Kidney (tissue), 14 donors: ENCODE measurements around the gene GDPD4. TPM values are rescaled to one million over a fixed set of nuclear protein-coding genes. Genes with fewer than 3 reads are reported as not detected.

Experiments
- DNase-seq, 5 donors: peaks; one replicate each; pipeline ENCODE4 v3.0.0-alpha.2; 2013 to 2020
- FAIRE-seq: peaks from 2 replicates; lab custom pipeline; 2012; peaks lifted over from hg19 to GRCh38; lab: Jason Lieb, UNC
- H3K27ac ChIP-seq, 2 donors: one replicate each; pipeline ENCODE4 v1.7.0; 2013; ENCODE audit warnings: low read depth in 2 of 2, low read length in 2 of 2, inconsistent platforms in 1 of 2
- H3K27me3 ChIP-seq: one replicate; pipeline ENCODE4 v1.7.1; 2013; ENCODE audit warnings: low read length, inconsistent platforms; ENCODE audit not compliant: control insufficient read depth, insufficient read depth
- H3K36me3 ChIP-seq, 3 donors: one replicate each; pipeline versions ENCODE4 v1.7.0 to v1.7.1; 2013; ENCODE audit warnings: low read length in 3 of 3, control low read depth in 1 of 3, inconsistent platforms in 1 of 3; ENCODE audit not compliant: insufficient read depth in 3 of 3, control insufficient read depth in 2 of 3
- H3K4me1 ChIP-seq, 3 donors: one replicate each; pipeline versions ENCODE4 v1.7.0 to v1.7.1; 2013; ENCODE audit warnings: low read length in 3 of 3, inconsistent platforms in 1 of 3, low read depth in 1 of 3; ENCODE audit not compliant: control insufficient read depth in 2 of 3, insufficient read depth in 2 of 3
- H3K4me3 ChIP-seq, 3 donors: one replicate each; pipeline versions ENCODE4 v1.7.0 to v1.8.1; 2013; ENCODE audit warnings: low read length in 3 of 3, control low read depth in 1 of 3, inconsistent platforms in 1 of 3
- H3K9ac ChIP-seq, 3 donors: one replicate each; pipeline versions ENCODE4 v1.7.0 to v1.7.1; 2013; ENCODE audit warnings: low read length in 3 of 3, control low read depth in 1 of 3, inconsistent platforms in 1 of 3
- H3K9me3 ChIP-seq, 3 donors: one replicate each; pipeline versions ENCODE4 v1.7.0 to v1.7.1; 2013; ENCODE audit warnings: low read length in 3 of 3, control low read depth in 1 of 3, inconsistent platforms in 1 of 3; ENCODE audit not compliant: control insufficient read depth in 2 of 3, insufficient read depth in 1 of 3
- intact Hi-C: fragments of 100-400 bp; cut with DNase I; formaldehyde crosslinking; loops from one replicate; pipeline ENCODE4 v1.11.1; 2022
- polyA plus RNA-seq: library from polyadenylated mRNA; stranded (reverse); fragments of 350-450 nt; fragmentation: Illumina TruSeq; extraction: RNeasy Lipid Tissue Mini Kit (QIAGEN cat#74804); gene quantifications from one replicate; pipeline ENCODE4 v1.2.3, GENCODE V29; 2014; ENCODE audit warnings: low read depth, low replicate concordance; ENCODE audit not compliant: insufficient read depth
- total RNA-seq: library from RNA; stranded (reverse); fragmentation: NEBNext Ultra II Directional; extraction: Animal tissue kit (Norgen Biotek cat#: 25700); gene quantifications from one replicate; pipeline ENCODE4 v1.2.1, GENCODE V29; 2021
- TF ChIP-seq, protein P1 (sequence below): IDR thresholded peaks from 3 replicates; pipeline ENCODE4 v1.5.1; 2012; ENCODE audit warnings: mild to moderate bottlenecking, moderate library complexity, borderline replicate concordance; ENCODE audit not compliant: insufficient read depth; ENCODE audit errors: extremely low read depth
- donor health status: control.
- donor health status: control.
- donor health status: control.
- donor health status: control.
- donor health status: control.
- donor health status: DM: yes; HTN: yes; CAD: no.
- donor health status: Normal renal cell carcinoma (clear cell type).

The GDPD4 gene
- total and polyA plus RNA-seq, 2 donors from 2014 or later: not detected

DNA sequence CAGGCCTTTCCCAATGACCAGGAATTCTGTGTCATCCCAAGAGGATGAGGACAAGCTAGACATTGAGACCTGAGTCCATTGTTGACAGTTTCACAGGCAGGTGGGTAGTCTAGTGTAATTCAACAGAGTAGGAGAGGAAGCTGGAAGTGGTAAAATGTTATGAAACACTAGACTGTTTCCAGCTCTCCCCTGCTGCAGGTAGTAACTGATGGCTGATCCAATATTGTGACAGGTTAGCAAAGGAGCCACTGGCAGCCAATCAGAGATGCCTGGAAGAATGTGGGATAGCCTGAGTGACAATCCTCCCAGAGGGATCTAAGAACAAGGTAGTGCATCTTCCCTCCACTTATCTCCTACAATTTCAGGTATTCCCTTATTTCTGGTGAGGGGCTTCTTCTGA lies 10.6 kb upstream of the GDPD4 start:
- intact Hi-C loops: no loop called here
- Histone ChIP-seq H3K9me3 (no peaks in the 10 kb centered on the region), H3K9ac (no peak overlapping the region), H3K4me3 (no peak overlapping the region), H3K4me1 (peaks cover 0 to 3% (median 2%) of the 10 kb centered on the region in 3 donors), H3K36me3 (no peaks in the 10 kb centered on the region), H3K27ac (no peak overlapping the region), H3K27me3 (no peaks in the 10 kb centered on the region)
- TF ChIP-seq, protein P1, sequence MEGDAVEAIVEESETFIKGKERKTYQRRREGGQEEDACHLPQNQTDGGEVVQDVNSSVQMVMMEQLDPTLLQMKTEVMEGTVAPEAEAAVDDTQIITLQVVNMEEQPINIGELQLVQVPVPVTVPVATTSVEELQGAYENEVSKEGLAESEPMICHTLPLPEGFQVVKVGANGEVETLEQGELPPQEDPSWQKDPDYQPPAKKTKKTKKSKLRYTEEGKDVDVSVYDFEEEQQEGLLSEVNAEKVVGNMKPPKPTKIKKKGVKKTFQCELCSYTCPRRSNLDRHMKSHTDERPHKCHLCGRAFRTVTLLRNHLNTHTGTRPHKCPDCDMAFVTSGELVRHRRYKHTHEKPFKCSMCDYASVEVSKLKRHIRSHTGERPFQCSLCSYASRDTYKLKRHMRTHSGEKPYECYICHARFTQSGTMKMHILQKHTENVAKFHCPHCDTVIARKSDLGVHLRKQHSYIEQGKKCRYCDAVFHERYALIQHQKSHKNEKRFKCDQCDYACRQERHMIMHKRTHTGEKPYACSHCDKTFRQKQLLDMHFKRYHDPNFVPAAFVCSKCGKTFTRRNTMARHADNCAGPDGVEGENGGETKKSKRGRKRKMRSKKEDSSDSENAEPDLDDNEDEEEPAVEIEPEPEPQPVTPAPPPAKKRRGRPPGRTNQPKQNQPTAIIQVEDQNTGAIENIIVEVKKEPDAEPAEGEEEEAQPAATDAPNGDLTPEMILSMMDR: no peak
- DNase-seq (no peak), FAIRE-seq (no peak)

DNA sequence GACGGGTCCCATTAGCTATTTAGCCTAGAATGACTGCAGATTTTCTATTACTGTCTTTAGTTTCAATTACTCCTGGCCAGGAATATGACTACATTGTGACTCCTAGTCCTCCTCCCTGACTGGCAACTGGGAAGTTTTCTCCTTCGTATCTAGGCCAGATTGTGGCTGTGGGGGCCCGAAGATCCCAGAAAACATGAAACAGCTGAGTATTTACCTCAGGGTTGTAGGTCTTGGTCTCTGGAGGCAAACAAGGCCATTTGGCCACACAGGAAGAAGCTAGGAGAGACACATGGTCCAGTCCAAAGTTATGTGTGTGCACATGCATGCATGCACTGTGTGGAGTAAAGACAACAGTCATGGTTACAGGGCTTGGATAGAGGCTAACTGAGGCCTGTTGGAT lies 10.2 kb upstream of the GDPD4 start:
- Histone ChIP-seq H3K9me3 (no peaks in the 10 kb centered on the region), H3K27me3 (no peaks in the 10 kb centered on the region), H3K36me3 (no peaks in the 10 kb centered on the region), H3K4me1 (peaks cover 0 to 3% (median 0%) of the 10 kb centered on the region in 3 donors), H3K4me3 (no peak overlapping the region), H3K27ac (no peak overlapping the region), H3K9ac (no peak overlapping the region)
- no peak for DNase-seq
- TF ChIP-seq, protein P1: no peak
- no peak for FAIRE-seq
- intact Hi-C loops: no loop called here

DNA sequence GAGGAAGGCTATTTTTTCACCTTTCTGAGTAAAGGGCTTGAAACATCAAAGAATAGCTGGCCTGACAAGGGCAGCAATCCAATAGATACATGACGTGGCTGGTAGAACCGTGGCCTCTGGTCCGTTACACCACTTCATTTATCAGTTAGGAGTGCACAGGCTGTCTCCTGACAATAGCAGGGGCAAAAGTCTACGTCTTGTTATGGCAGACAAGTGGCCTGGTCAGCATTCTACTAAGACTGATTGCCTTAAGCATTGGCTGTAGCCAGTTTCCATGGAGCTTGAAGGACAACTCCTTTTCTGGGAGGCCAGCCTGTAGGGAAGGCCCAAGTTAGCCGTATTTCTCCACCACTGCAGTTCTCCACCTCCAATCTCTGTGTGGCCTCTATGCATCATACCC lies 9.2 kb upstream of the GDPD4 start:
- H3K4me3 ChIP-seq: no peak overlapping the region
- no peaks in the 10 kb centered on the region for H3K27me3 ChIP-seq
- no peak overlapping the region for H3K27ac ChIP-seq
- no peaks in the 10 kb centered on the region for H3K9me3 ChIP-seq
- FAIRE-seq: no peak
- no peaks in the 10 kb centered on the region for H3K4me1 ChIP-seq
- H3K36me3 ChIP-seq: no peaks in the 10 kb centered on the region
- DNase-seq: no peak
- no peak overlapping the region for H3K9ac ChIP-seq
- intact Hi-C loops: no loop called here
- TF ChIP-seq, protein P1: no peak
